HG02884 (cell line): ENCODE measurements around the gene KCNG2.
"Not testable (repeated sequence)": the region's sequence is repeated elsewhere in the genome, so short reads cannot be mapped to it uniquely, and the experiment has no call there.

Experiments used
- ATAC-seq: cut with Tn5 transposase; IDR thresholded peaks from one replicate; pipeline ENCODE4 v1.9.1; 2021; ENCODE audit warnings: mild to moderate bottlenecking, moderate library complexity; ENCODE audit not compliant: unreplicated experiment

The KCNG2 gene

DNA sequence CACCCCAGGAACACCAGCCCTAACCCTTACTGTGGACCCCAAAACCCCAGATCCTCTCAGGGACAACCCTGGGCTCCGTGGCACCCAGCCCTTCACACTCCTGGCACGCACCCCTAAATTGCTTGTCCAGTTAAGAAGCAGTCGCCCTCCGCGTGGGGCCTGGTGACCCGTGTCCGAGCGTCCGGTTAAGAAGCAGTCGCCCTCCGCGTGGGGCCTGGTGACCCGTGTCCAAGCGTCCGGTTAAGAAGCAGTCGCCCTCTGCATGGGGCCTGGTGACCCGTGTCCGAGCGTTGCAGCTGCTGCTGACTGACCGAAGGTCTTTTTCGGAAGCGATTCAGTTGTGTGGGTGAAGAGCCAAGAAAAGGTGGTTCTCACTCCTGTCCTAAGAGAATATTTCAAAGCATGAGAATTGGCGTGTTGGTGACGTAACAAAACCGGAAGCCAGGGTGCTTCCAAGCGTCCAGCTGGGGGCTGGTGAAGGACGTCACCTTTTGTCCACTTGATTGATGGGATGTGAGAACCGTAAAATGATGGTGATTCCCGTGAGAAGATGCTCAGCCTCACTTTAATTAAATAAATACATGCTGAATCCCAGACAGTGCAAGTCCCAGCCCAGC, 70.5 kb downstream of the KCNG2 start:
- no peak for ATAC-seq

DNA sequence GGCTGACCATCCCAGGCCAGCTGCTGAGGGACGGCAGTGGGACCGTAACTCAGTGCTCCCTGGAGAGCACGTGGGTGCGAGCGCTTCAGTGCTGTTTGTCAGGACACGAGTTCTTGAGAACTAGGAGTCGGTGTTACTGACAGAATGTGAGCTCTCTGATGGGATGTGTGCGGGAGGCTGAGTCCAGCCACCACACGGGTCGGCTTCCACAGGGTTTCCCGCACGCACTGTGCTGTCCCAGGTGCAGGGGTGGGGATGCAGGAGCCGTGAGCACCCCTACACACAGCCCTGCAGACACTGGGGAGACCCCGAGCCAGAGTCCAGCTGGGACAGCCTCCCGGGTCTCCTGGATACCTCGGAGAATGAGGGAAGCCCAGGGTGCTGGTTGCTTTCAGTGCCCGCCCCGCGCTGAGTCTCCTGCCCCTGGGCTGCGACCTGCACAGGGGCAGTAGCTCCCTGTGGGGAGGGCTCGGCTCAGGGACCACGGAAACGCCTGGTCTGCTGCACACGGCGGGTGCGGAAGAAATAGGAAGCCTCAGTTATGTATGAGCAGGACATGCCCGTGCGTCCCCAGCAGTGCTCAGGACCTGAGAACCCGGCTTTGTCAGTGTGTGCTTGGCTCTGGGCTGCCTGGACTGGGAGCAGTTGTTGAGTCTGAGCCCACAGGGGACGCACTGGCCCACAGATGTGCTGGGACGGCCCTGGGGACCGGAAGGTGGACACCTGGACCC, 71.2 kb downstream of the KCNG2 start:
- no peak for ATAC-seq

DNA sequence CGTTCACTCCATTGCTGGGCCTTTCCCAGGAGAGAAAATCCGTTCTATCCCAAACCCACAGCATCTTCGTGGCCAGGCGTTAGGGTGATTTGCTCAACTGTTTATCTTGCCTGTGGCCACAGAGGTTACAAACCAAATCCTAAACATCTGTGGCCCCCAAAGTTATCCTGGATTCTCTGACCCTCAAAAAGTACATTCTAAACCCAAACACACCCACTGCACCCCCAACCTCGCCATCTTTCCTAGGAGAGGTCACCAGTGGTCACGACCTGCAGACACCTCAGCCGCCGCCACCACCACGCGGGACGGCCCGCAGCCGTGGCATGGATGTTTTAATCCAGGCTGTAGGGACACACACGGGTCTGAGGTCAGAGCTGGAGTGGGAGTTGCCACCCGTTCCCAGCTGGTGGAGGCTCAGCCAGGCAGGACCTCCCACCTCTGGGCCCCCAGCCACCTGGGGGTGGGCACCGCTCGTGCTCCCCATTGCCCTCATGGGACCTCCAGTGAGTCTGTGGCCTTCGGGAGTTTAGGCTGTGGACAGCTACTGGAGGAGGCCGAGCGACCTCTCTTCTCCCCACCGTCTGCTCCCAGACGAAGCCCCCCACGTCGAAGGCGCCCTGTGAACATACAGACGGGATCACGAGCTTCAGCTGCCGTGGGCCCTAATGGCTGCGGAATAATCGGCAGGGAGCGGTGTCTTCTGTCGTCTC, 72.0 kb downstream of the KCNG2 start:
- ATAC-seq: no peak

DNA sequence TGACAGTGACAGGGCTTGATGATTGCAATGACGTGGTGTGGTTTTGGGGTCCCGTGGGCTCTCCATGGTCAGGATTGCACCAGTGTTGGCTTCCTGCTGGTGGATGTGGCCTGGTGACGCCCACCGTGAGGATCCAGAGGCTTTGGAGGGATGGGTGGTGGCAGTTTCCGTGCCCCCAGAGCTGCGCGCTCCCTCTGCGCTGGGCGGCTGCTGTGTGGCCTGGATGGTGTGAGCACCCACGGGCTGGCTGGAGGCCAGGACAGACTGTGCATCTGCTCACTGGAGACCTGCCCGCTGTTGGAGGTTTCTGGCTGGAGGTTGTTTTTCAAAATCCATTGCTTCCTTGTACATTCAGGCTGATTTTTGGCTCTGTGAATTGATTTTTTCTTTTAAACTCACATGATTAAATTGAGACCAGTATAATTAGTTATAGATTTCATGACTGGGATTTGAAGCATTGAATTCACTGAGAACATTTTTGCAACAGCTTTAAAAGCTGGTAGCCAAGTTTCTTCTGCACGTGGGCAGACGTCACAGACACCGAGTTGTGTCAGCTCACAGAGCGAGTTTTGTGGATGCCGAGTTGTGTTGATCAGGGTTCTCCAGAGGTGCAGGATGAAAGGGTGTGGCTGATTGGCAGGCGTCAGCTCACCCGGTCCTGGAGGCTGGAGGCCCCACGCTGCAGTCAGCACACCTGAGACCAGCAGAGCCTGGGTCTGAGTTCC, 72.7 kb downstream of the KCNG2 start:
- ATAC-seq: no peak

DNA sequence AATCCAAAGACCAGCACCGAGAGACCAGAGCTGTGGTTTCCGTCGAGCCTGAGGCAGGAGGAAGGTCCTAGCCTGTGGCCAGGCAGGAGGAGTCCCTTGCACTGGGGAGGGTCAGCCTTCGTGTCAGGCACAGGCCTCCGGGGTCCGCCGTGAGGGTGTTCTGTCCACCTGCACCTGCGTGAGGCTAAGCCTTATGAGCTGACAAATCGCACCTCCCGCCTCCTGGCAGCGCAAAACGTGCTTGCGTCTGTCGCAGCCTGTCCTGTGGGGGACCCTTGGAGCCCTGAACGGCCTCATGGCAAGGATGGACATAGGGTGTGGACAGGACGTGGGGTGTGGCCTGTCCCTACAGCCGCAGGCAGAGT, 73.3 kb downstream of the KCNG2 start:
- no peak for ATAC-seq

DNA sequence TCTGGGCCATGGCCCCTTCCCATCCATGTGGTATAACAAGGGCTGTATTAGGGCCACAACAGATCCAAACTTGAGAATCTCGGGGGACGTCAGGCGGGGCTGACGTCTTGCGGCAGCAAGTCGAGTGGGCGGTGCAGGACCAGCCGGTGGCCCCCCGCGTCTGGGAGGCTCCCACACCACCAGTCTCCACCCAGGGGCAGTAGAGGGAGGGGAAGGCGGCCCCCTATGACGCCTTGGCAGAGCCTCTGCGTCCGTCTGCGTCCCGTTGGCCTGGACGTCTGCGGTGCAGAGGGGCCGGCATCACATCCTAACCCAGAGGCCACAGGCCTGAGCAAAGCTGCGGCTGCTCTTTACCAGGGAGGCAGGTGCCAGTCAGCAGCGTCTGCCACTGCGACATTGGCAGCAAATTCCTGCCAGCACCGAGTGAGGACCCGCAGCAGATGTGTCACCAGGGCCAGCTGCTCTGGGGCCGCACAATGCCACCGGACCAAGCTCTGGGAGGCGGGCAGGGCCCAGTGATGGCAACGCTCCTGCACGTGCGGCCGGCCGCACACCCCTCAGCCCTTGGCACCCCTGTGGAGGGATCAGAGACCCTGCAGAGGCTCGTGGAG, 73.8 kb downstream of the KCNG2 start:
- no peak for ATAC-seq

DNA sequence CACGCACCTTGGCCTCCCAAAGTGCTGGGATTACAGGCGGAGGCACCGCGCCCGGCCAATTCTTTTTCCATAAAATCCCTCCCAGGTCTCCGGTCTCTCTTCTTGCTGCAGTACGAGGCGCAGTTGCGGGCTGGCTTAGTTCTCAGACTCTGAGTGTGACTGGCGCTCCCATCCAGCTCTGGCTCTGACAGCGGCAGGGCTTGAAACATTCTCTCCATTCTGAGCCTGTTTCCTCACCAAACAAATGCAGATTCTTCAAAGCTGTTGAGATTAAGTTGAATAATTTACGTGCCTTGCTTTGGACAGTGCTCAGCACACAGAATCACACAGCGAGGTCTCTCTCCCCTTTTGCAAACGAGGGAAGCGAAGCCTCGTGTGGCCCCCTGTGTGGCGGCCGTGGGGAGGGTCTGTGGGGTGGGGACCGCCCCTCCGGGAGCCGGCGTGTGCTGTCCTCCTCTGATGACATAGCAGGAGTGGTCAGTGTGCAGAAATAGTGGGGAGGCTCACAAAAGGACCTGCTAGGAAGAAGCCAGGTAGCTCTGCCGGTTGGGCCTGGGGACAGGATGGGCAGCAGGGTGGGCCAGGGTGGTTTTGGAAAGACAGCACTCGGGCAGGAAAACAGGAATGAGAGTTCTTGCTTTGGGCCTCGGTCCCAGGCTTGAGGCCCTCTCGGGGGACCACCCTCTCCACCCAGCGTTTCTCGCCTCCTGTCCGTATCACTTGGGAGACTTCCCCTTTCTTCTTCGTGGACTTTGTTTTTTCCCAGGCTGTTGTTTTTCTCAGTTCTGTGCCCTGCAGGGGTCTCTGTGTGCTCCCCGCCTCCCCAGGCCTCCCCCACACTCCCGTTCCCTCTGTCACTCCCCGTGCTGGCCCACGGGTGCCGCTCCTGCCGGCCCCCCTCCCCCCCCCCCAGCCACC, 75.0 kb downstream of the KCNG2 start:
- ATAC-seq: no peak

DNA sequence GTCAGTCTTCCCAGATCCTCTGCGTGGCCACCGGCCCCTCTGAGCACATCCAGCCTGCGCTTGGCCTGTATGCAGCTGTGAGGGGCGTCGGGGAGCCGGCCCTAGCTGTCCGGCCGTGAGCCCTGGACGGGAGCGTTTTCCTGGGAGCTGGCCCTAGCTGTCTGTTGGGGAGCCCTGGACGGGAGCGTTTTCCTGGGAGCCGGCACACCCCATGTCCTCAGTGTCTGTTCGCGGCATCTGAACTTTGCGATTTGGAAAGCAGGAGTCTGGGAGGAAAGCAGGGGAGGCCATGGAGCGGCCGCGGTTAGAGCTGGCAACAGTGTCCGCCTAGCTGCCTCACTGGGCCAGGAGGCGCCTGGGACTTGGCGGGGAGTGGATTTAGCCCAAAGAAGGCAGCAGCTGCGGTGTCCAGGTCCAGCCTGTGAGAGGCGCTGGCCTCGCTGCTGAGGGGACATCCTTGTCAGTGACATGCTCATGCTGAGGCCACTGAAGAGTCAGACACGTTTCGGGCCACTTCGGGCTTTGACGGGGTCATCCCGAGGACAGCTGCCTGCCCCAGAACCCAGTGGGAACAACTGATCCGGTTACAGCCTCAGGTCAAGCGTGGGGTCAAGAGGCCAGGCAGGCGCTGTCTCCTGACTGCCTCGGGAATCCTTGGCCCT, 75.8 kb downstream of the KCNG2 start:
- no peak for ATAC-seq

DNA sequence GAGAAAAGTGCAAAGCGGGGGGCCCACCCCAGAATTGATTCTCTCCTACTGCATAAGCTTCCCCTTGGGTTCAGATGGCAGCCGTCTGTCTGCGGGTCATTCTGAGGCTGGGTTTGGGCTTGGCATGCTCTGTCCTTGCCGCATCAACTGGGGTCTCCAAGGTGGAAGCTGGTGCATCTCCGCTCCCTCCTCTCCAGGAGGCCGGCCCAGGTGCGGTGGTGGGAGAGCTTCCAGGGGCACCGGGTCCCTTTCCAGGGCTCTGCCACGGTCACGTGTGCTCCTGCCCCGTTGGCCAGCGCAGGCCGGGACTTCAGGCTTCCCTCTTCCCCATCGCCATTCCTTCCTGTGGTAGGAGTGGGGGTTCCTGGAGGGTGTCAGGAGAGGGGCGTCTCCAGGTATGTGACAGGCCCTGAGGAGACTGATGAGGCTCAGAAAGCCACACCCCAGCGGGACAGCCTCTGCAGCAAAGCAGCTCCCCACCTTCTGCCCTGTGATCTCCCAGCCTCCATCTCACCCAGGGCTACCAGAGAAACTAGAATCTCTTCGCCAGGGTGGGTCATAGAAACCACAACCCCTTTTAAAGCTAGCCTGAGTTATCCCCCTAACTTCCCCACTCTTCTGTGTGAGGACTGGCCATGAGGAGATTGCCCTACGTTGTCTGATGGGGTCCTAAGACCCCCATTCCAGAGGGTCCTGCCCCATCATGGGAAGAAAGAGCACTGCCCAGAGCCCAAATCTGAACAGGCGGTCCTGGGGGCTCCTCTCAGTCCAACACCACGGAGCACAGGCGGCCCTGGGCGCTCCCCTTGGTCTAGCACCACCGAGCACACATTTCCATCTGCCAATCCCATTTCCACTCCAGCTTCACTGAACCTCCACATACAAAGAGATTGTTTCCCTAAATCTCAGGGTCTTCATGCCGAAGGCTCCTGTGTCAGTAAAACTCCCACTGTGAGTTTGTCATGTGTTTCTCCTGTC, 77.1 kb downstream of the KCNG2 start:
- no peak for ATAC-seq

DNA sequence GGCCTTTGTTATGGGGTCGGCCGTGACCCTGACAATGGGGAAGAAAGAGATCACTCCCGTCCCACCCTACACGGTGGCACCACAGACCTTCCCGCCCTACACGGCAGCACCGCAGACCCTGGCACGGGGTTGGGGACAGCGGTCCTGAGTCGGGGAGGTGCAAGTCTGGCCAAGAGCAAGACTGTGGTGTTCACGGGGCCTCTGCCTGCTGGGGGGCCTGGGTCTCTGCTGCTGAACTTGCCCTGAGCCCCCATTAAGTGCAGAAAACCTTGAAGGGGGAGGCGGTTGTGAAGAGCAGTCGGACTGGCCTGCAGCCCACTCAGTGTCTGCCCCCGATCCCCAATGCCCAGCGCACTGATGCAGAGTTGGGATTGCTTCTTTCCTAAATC, 77.8 kb downstream of the KCNG2 start:
- ATAC-seq: no peak

DNA sequence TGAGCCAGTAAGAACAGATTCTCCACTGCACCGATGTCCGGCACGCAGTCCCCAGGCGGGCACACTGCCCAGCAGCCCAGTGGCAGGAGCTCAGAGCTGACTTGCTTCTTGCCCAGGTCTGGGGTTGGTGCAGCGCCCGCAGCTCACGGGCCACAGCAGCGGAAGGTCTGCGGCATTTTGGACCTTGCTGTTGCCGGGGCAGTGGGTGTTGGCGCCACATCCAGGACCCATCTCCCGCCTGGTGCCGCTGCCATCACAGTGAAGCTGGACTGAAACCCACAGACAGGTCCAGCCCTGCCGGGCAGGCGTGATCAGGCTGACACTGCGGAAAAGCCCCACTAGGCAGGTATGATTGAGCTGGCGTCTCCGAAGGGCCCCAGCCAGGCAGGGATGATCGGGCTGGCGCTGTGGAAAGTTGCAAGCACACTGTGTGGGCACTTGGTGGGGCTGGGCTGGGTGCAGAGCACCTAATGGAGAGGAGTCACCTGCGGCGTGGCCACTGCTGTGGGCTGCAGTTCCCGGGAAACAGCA, 78.3 kb downstream of the KCNG2 start:
- ATAC-seq: no peak

DNA sequence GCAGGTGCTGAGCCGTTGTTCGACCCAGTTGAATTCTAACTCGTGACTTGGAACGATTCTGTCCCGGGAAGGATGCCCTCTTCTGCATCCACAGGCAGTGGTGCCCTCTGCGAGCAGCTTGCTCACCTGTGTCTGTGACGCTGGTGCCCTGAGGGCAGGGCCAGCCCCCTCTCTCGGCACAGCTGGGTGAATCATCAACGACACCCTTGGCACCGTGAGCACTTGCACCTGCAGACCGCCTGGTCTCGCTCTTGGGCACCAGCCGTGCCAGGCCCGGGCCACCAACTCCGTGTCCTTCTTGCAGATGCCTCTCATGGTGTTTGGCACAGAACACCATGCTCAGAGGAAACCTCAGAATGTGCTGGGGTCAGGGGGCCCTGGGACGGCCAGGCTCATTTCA, 78.8 kb downstream of the KCNG2 start:
- ATAC-seq: no peak

DNA sequence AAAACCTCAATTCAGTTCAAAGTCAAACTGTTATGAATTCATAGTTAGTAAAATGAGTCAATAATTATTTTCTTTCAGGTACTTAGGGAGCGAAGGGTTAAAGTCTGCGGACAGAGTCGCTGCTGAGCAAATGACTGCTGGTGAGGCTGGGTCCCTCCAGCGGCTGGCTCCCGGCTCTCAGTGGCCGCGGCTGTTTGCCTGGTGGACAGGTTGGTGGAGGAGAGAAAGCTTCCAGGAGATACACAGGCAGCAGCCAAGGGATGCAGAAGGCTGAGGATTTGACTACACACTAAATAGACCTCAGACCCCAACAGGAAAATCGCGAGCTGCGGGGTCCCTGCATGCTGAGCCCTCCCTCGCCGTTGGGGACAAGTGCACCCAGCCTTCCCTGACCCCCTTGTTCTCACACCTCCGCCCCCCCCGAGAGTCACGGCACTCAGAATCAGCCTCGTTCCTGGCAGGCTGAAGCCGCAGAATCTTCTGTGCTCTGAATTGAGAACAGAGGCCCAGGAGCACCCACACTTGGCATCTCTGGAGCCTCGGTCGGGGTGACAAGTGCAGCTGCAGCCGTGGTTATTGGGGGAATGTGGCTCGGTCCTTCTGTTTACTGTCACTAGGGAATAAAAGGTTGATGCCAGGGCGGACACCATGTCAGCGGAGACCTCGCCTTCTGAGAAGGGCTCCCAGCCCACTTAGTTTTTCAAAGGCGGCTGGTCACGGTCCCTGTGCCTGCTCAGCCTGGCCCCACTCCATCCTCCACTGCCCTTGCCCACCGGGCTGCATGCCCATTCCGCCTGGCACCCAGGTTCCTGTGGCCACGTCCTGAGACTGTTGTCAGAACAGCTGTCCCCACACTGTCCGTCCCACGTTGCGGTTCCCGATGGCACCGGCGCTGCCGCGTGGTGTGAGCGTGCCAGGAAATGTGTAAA, 79.7 kb downstream of the KCNG2 start:
- no peak for ATAC-seq

DNA sequence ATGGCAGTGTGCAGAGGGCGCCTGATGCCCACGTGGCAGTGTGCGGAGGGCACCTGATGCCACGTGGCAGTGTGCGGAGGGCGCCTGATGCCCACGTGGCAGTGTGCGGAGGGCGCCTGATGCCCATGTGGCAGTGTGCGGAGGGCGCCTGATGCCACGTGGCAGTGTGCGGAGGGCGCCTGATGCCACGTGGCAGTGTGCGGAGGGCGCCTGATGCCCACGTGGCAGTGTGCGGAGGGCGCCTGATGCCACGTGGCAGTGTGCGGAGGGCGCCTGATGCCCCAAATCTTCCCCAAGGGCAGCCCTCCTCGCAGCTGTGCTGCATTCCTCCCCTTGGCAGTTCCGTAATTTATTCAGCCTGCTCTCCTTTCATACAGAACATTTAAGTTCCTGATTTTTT, 80.5 kb downstream of the KCNG2 start:
- not testable (repeated sequence) for ATAC-seq

DNA sequence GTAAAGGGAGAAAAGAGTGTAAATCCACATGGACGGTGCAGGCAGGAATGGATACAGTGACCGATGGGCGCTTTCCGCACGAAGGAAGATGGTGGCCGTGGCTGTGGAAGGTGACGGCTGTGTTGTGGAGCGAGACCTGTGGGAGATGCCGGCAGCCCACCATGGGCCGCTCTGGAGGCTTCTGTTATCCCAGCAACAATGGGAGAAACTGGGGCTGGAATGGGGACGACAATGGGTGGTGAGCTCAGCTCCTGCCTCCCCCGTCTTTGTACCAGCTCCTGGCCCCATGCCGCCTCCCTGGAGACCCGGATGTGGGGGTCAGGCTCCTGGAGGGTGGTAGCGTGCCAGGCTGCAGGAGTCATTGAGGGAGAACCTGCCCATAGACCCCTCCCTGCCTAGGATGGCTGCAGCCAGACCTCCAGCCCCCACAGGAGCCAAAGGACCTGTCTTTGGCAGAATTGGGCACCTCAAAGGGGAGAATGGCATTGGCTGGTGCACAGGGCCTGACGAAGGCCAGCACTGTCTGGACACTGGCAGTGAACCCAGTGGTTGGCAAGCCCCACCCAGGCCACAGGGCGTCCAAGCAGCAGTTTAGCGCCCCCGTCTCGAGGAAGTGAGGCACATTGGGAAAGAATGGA, 81.1 kb downstream of the KCNG2 start:
- no peak for ATAC-seq

DNA sequence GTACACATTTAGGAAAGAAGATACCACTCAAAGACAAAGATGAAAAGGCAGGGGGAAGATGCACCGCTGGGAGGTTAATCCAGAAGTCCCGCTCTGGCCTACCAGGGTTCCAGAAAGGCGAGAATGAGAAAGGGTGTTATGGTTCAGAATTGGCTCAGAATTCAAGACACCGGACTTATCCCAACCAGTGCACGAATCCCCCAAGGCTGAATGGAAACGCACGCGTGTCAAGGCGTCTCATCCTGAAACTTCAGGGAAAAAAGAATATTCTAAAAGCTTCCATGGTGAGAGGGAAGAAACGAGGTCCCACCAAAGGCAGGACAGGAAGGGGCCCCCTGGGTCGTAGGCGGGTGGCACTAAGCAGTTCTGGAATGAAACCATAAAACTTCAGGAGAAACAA, 81.8 kb downstream of the KCNG2 start:
- ATAC-seq: no peak

DNA sequence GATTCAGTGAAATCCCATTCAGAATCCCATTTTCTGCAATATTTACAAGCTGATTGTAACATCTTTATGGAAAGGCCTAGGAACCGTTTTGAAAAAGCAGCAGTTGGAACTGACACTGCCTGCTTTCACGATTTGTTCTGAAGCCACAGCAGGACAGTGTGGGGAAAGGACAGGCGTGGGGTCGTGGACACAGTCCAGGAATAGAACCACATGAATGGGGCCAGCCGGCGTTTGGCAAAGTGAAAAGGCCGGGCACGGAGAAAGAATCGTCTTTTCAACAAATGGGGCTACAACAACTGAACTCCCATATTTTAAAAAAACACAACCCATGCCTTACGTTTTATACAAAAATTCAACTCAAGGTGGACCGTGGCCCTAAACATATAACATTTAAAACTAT, 84.0 kb downstream of the KCNG2 start:
- no peak for ATAC-seq
